ENCODE results near the gene ACAA2. TPM values are rescaled to one million over a fixed set of nuclear protein-coding genes. Genes with fewer than 3 reads are reported as not detected.

ACAA2 gene
- total and polyA plus RNA-seq, 2 of the 8 experiments (the other 6 are each of a cell fraction or from before 2014, with no cell fraction given), result 63.4 to 151 TPM

- TF ChIP-seq RFX5 (IDR thresholded peaks at IDR 0.05; ENCODE audit: borderline replicate concordance, low read depth, low read length), result no peak
- no peak for TF ChIP-seq CREB1 (IDR thresholded peaks at IDR 0.05)
- no peak for TF ChIP-seq YY1 (IDR thresholded peaks at IDR 0.05; ENCODE audit: low read depth, low read length)
- no peak for TF ChIP-seq EP300 (IDR thresholded peaks at IDR 0.05; ENCODE audit: borderline replicate concordance in 1 of 2, low read depth in 2 of 2, low read length in 2 of 2)
- TF ChIP-seq TAF1 (IDR thresholded peaks at IDR 0.05; ENCODE audit: low read depth, low read length), result no peak
- no peak for TF ChIP-seq RBBP5 (IDR thresholded peaks at IDR 0.05; ENCODE audit: borderline replicate concordance, low read depth, low read length)
- no peak for TF ChIP-seq HDAC2 (IDR thresholded peaks at IDR 0.05; ENCODE audit: borderline replicate concordance in 1 of 2, low read depth in 2 of 2, low read length in 2 of 2)
- TF ChIP-seq USF2 (IDR thresholded peaks at IDR 0.05; ENCODE audit: low read length), result no peak
Observed at GRCh38 chr18:49788327-49788898, 24.9 kb downstream of the ACAA2 start (continued).
